Uterus (tissue), 2 donors: ENCODE measurements around the gene PTPN1.

Source experiments
- POLR2A ChIP-seq, 2 donors: fragments of 450-650 bp; IDR thresholded peaks; one replicate each; pipeline ENCODE4 v1.6.1; 2016; ENCODE audit warnings: antibody characterized with exemption in 2 of 2, mild to moderate bottlenecking in 1 of 2, moderate library complexity in 1 of 2
- TF ChIP-seq, protein P1 (sequence below), 4 experiments: fragments of 200-600 bp in 2 of 4; fragments of 450-650 bp in 2 of 4; sonication (generic) in 2 of 4; IDR thresholded peaks; one replicate each; pipeline ENCODE4 v1.5.1; 2016 to 2019; ENCODE audit warnings: antibody characterized with exemption in 4 of 4, mild to moderate bottlenecking in 2 of 4, moderate library complexity in 1 of 4

DNA sequence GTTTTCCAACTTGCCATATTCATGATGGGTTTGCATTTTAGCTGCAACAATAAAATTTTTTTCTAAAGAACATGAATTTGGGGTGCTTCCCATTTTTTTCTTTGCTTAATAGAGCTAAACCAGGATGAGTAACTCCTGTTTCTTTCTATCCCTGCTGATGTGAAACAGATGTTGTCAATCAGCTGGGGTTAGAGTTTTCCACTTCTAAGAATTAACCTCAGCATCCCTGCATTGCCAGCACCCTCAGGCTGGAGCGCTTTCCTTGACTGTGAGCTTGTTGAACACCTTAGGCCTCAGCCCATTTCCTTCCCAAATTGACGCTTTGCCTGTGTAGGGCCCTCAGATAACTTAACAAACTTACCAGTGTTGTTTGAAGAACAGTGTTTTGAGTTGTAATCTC is 74.5 kb downstream of the PTPN1 start:
- TF ChIP-seq, protein P1, sequence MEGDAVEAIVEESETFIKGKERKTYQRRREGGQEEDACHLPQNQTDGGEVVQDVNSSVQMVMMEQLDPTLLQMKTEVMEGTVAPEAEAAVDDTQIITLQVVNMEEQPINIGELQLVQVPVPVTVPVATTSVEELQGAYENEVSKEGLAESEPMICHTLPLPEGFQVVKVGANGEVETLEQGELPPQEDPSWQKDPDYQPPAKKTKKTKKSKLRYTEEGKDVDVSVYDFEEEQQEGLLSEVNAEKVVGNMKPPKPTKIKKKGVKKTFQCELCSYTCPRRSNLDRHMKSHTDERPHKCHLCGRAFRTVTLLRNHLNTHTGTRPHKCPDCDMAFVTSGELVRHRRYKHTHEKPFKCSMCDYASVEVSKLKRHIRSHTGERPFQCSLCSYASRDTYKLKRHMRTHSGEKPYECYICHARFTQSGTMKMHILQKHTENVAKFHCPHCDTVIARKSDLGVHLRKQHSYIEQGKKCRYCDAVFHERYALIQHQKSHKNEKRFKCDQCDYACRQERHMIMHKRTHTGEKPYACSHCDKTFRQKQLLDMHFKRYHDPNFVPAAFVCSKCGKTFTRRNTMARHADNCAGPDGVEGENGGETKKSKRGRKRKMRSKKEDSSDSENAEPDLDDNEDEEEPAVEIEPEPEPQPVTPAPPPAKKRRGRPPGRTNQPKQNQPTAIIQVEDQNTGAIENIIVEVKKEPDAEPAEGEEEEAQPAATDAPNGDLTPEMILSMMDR (IDR thresholded peaks at IDR 0.05): no peak
- no peak for TF ChIP-seq POLR2A (IDR thresholded peaks at IDR 0.05)
